T-helper 17 cell (primary cell): ENCODE measurements around the gene PATZ1. TPM values are rescaled to one million over a fixed set of nuclear protein-coding genes. Genes with fewer than 3 reads are reported as not detected.

Experiments used
- ATAC-seq: fragments of 150-1000 bp; cut with Tn5 transposase; 2 replicates; pipeline ENCODE4 v1.10.0; 2021; ENCODE audit warnings: mild to moderate bottlenecking, moderate library complexity
- DNase-seq, 3 donors: peaks; one replicate each; pipeline versions ENCODE4 v3.0.0 to v3.0.0-alpha.2; 2020 to 2021
- H3K9me3 ChIP-seq: one replicate; pipeline ENCODE4 v1.7.0; 2013; ENCODE audit warnings: low read length, mild to moderate bottlenecking; ENCODE audit not compliant: control insufficient read depth, poor library complexity, severe bottlenecking
- H3K27ac Mint-ChIP-seq: one replicate; pipeline ENCODE4 v1.8.0; 2022; ENCODE audit warnings: mild to moderate bottlenecking, moderate library complexity, mixed read lengths
- H3K27me3 Mint-ChIP-seq: one replicate; pipeline ENCODE4 v1.8.0; 2022; ENCODE audit warnings: mixed read lengths
- H3K36me3 Mint-ChIP-seq: one replicate; pipeline ENCODE4 v1.8.0; 2022; ENCODE audit warnings: low read depth, mixed read lengths
- H3K4me1 Mint-ChIP-seq: one replicate; pipeline ENCODE4 v1.8.0; 2022; ENCODE audit warnings: mild to moderate bottlenecking, mixed read lengths
- H3K4me3 Mint-ChIP-seq: one replicate; pipeline ENCODE4 v1.8.0; 2022; ENCODE audit warnings: mild to moderate bottlenecking, moderate library complexity, mixed read lengths
- total RNA-seq, 4 donors: library from RNA in 2 of 4; stranded (reverse) in 2 of 4; gene quantifications; one replicate each; pipeline ENCODE4 v1.2.3 and lab custom pipeline; 2022 to 2026

Gene PATZ1
- total RNA-seq, 2 donors from 2014 or later = 35.0 to 38.9 TPM

- Mint-ChIP-seq H3K27me3 (no peaks in the 10 kb centered on the region), H3K4me3 (peak overlapping the region; percentile 83), H3K4me1 (peaks cover 54% of the 10 kb centered on the region), H3K27ac (peak overlapping the region; percentile 100), H3K36me3 (peaks cover 9% of the 10 kb centered on the region)
- peak; percentile 71 for ATAC-seq
- no peaks in the 10 kb centered on the region for H3K9me3 ChIP-seq
- DNase-seq = no peak
These were observed 67.4 kb downstream of the PATZ1 start for GRCh38 chr22:31278626-31279326.

GRCh38 chr22:31278151-31278621, 68.0 kb downstream of the PATZ1 start:
- H3K9me3 ChIP-seq = no peaks in the 10 kb centered on the region
- Mint-ChIP-seq H3K27ac (peak overlapping the region; percentile 100), H3K36me3 (peaks cover 8% of the 10 kb centered on the region), H3K4me3 (peak overlapping the region; percentile 83), H3K27me3 (no peaks in the 10 kb centered on the region), H3K4me1 (peaks cover 52% of the 10 kb centered on the region)
- DNase-seq = no peak
- peak; percentile 18 for ATAC-seq

DNA sequence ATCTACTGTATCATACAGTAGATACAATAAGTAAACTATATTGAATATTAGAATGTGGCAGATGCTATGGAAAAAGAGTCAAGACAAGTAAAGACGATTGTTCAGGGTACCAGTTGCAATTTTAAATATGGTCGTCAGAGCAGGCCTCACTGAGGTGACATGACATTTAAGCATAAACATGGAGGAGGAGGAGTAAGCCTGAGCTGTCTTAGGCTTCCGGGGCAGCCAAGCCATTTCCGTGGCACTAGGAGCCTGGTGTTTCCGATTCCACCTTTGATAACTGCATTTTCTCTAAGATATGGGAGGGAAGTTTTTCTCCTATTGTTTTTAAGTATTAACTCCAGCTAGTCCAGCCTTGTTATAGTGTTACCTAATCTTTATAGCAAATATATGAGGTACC, 68.4 kb downstream of the PATZ1 start:
- no peak for DNase-seq
- H3K4me1 Mint-ChIP-seq = peaks cover 53% of the 10 kb centered on the region
- H3K9me3 ChIP-seq = no peaks in the 10 kb centered on the region
- peaks cover 6% of the 10 kb centered on the region for H3K36me3 Mint-ChIP-seq
- H3K27me3 Mint-ChIP-seq = no peaks in the 10 kb centered on the region
- peak overlapping the region; percentile 100 for H3K27ac Mint-ChIP-seq
- ATAC-seq = no peak
- H3K4me3 Mint-ChIP-seq = peak overlapping the region; percentile 83

- Mint-ChIP-seq H3K4me1 (peaks cover 55% of the 10 kb centered on the region), H3K27ac (peak overlapping the region; percentile 94), H3K36me3 (peaks cover 7% of the 10 kb centered on the region), H3K4me3 (peak overlapping the region; percentile 9), H3K27me3 (no peaks in the 10 kb centered on the region)
- DNase-seq (no peak), ATAC-seq (no peak)
- no peaks in the 10 kb centered on the region for H3K9me3 ChIP-seq
These were observed 69.5 kb downstream of the PATZ1 start for GRCh38 chr22:31276426-31277167.

Other genes with a start within 250 kb of the PATZ1 start
- gene SELENOM, start 238.8 kb downstream of the PATZ1 start, total RNA-seq = 10 to 100 TPM; 33.2 to 54.8 TPM
- gene INPP5J, start 223.4 kb downstream of the PATZ1 start, total RNA-seq = under 1 TPM in 1 of 2 donors, not detected in 1; 0.25 TPM
- not detected for gene PLA2G3, start 205.8 kb downstream of the PATZ1 start, total RNA-seq
- gene RNF185, start 186.2 kb downstream of the PATZ1 start, total RNA-seq = 10 to 100 TPM; 10.5 to 11.2 TPM
- 10 to 100 TPM; 20.7 to 25.3 TPM for gene LIMK2, start 134.0 kb downstream of the PATZ1 start, total RNA-seq
- gene PIK3IP1, start 53.9 kb downstream of the PATZ1 start, total RNA-seq = 100 to 1,000 TPM; 388 to 426 TPM
- gene DRG1, start 53.3 kb upstream of the PATZ1 start, total RNA-seq = 10 to 100 TPM; 33.2 to 50.9 TPM
- 10 to 100 TPM; 24.2 to 26.4 TPM for gene EIF4ENIF1, start 143.5 kb upstream of the PATZ1 start, total RNA-seq
- 100 to 1,000 TPM; 185 to 189 TPM for gene SFI1, start 150.2 kb upstream of the PATZ1 start, total RNA-seq